Measurements from ENCODE around the gene USP9X. TPM values are rescaled to one million over a fixed set of nuclear protein-coding genes. Genes with fewer than 3 reads are reported as not detected.

The USP9X gene
- total and polyA plus RNA-seq, 2 donors (not counting 1 experiment from before 2014, with no cell fraction given) = 54.0 to 161 TPM

- Histone ChIP-seq H3K9me3 (ENCODE audit: control insufficient read depth, insufficient read depth, low read depth, low read length) (no peaks in the 10 kb centered on the region), H4K20me1 (ENCODE audit: control insufficient read depth, extremely low read depth, insufficient read depth, low read length) (peaks cover 12% of the 10 kb centered on the region), H2AFZ (ENCODE audit: low read length) (no peak overlapping the region), H3K27ac (ENCODE audit: insufficient read depth, low read length) (no peak overlapping the region), H3K4me3 (replicated peaks in 1 of 4; ENCODE audit: control extremely low read depth in 1 of 4, insufficient read depth in 1 of 4, low read depth in 3 of 4, low read length in 4 of 4) (peak overlapping the region in 3 of 4 experiments; percentile 14 to 41 (median 38)), H3K36me3 (ENCODE audit: control insufficient read depth, insufficient read depth, low read length) (no peaks in the 10 kb centered on the region), H3K4me1 (ENCODE audit: control insufficient read depth, extremely low read depth, insufficient read depth, low read length) (peaks cover 2% of the 10 kb centered on the region), H3K9ac (ENCODE audit: insufficient read depth, low read length) (no peak overlapping the region), H3K27me3 (ENCODE audit: control insufficient read depth, insufficient read depth, low read length) (no peaks in the 10 kb centered on the region), H3K79me2 (ENCODE audit: control insufficient read depth, insufficient read depth, low read length) (peaks cover 98% of the 10 kb centered on the region), H3K4me2 (ENCODE audit: extremely low read depth, insufficient read depth, low read length) (peak overlapping the region; percentile 71)
- no peak for TF ChIP-seq EZH2 (IDR thresholded peaks at IDR 0.05; ENCODE audit: low read length, missing control alignments)
- DNase-seq (ENCODE audit: low read depth in 2 of 2) = peak in 1 of 2 donors; percentile 32
Observed at GRCh38 chrX:41090568-41091238, 5.5 kb downstream of the USP9X start.

GRCh38 chrX:41092776-41093175 lies 7.5 kb downstream of the USP9X start:
- TF ChIP-seq EZH2 (IDR thresholded peaks at IDR 0.05; ENCODE audit: low read length, missing control alignments) (no peak), CTCF (conservative IDR thresholded peaks at IDR 0.05 in 1 of 2, IDR thresholded peaks at IDR 0.05 in 1 of 2; ENCODE audit: low read depth in 1 of 2, low read length in 2 of 2) (no peak)
- Histone ChIP-seq H3K27me3 (ENCODE audit: control insufficient read depth, insufficient read depth, low read length) (no peaks in the 10 kb centered on the region), H3K36me3 (ENCODE audit: control insufficient read depth, insufficient read depth, low read length) (no peaks in the 10 kb centered on the region), H3K4me2 (ENCODE audit: extremely low read depth, insufficient read depth, low read length) (no peak overlapping the region), H3K27ac (ENCODE audit: insufficient read depth, low read length) (no peak overlapping the region), H3K4me1 (ENCODE audit: control insufficient read depth, extremely low read depth, insufficient read depth, low read length) (peaks cover 2% of the 10 kb centered on the region), H3K9ac (ENCODE audit: insufficient read depth, low read length) (no peak overlapping the region), H3K79me2 (ENCODE audit: control insufficient read depth, insufficient read depth, low read length) (peaks cover 98% of the 10 kb centered on the region), H3K9me3 (ENCODE audit: control insufficient read depth, insufficient read depth, low read depth, low read length) (no peaks in the 10 kb centered on the region), H3K4me3 (replicated peaks in 1 of 4; ENCODE audit: control extremely low read depth in 1 of 4, insufficient read depth in 1 of 4, low read depth in 3 of 4, low read length in 4 of 4) (no peak overlapping the region), H2AFZ (ENCODE audit: low read length) (no peak overlapping the region), H4K20me1 (ENCODE audit: control insufficient read depth, extremely low read depth, insufficient read depth, low read length) (peaks cover 15% of the 10 kb centered on the region)
- DNase-seq (ENCODE audit: low read depth in 2 of 2) = no peak

GRCh38 chrX:41095174-41095573 lies 9.9 kb downstream of the USP9X start:
- Histone ChIP-seq H3K9me3 (ENCODE audit: control insufficient read depth, insufficient read depth, low read depth, low read length) (no peaks in the 10 kb centered on the region), H3K4me1 (ENCODE audit: control insufficient read depth, extremely low read depth, insufficient read depth, low read length) (peaks cover 2% of the 10 kb centered on the region), H4K20me1 (ENCODE audit: control insufficient read depth, extremely low read depth, insufficient read depth, low read length) (peaks cover 15% of the 10 kb centered on the region), H3K79me2 (ENCODE audit: control insufficient read depth, insufficient read depth, low read length) (peaks cover 95% of the 10 kb centered on the region), H3K27me3 (ENCODE audit: control insufficient read depth, insufficient read depth, low read length) (no peaks in the 10 kb centered on the region), H3K36me3 (ENCODE audit: control insufficient read depth, insufficient read depth, low read length) (no peaks in the 10 kb centered on the region), H2AFZ (ENCODE audit: low read length) (no peak overlapping the region), H3K4me3 (replicated peaks in 1 of 4; ENCODE audit: control extremely low read depth in 1 of 4, insufficient read depth in 1 of 4, low read depth in 3 of 4, low read length in 4 of 4) (no peak overlapping the region), H3K9ac (ENCODE audit: insufficient read depth, low read length) (no peak overlapping the region), H3K4me2 (ENCODE audit: extremely low read depth, insufficient read depth, low read length) (no peak overlapping the region), H3K27ac (ENCODE audit: insufficient read depth, low read length) (no peak overlapping the region)
- DNase-seq (ENCODE audit: low read depth in 2 of 2) = no peak
- no peak for TF ChIP-seq CTCF (conservative IDR thresholded peaks at IDR 0.05 in 1 of 2, IDR thresholded peaks at IDR 0.05 in 1 of 2; ENCODE audit: low read depth in 1 of 2, low read length in 2 of 2)
- no peak for TF ChIP-seq EZH2 (IDR thresholded peaks at IDR 0.05; ENCODE audit: low read length, missing control alignments)

Data from fibroblast of lung (primary cell).